Measurements from ENCODE around the gene MIF4GD. TPM values are rescaled to one million over a fixed set of nuclear protein-coding genes. Genes with fewer than 3 reads are reported as not detected.
A peak's percentile ranks its signal among the peaks of the same experiment; 100 is the strongest.

Gene MIF4GD
- total and polyA plus RNA-seq, 9 of the 15 experiments (the other 6 are each of a cell fraction or from before 2014, with no cell fraction given) = 11.8 to 63.8 (median 28.1) TPM

- TF ChIP-seq SFPQ (IDR thresholded peaks at IDR 0.05; ENCODE audit: low read depth, low read length) (no peak), HDAC1 (IDR thresholded peaks at IDR 0.05) (peak in 1 of 2 experiments; percentile 94; a peak in 2 of 4 replicates), SMAD1 (IDR thresholded peaks at IDR 0.05; ENCODE audit: low read depth, low read length, partially characterized antibody) (no peak), CEBPZ (IDR thresholded peaks at IDR 0.05; ENCODE audit: borderline replicate concordance, low read depth, low read length) (no peak), MLLT1 (IDR thresholded peaks at IDR 0.05) (0 out of 4 replicates have a peak, but pooled peaks of 1 of the 2 experiments have one; percentile 30), ZNF583 (CRISPR knock-in tag; IDR thresholded peaks at IDR 0.05) (no peak), BRD9 (IDR thresholded peaks at IDR 0.05; ENCODE audit: low read depth, partially characterized antibody) (no peak), HES1 (IDR thresholded peaks at IDR 0.05; ENCODE audit: low read depth) (no peak), RERE (CRISPR knock-in tag; IDR thresholded peaks at IDR 0.05; ENCODE audit: borderline replicate concordance) (no peak), MBD1 (CRISPR knock-in tag; IDR thresholded peaks at IDR 0.05) (no peak)
Observed at GRCh38 chr17:75289115-75289831, 18.2 kb upstream of the MIF4GD start, which contains the start of gene SLC25A19 (continued).

Measured in K562 (cell line).